Activated effector memory CD4-positive, alpha-beta T cell treated with anti-CD3 and anti-CD28 coated beads, Interleukin-2, amount 50 U/mL, for 16 hours (primary cell): ENCODE measurements around the gene CHCHD3.

Source experiments
- DNase-seq: peaks from one replicate; pipeline ENCODE4 v3.0.0-alpha.2; 2020

Gene CHCHD3

DNA sequence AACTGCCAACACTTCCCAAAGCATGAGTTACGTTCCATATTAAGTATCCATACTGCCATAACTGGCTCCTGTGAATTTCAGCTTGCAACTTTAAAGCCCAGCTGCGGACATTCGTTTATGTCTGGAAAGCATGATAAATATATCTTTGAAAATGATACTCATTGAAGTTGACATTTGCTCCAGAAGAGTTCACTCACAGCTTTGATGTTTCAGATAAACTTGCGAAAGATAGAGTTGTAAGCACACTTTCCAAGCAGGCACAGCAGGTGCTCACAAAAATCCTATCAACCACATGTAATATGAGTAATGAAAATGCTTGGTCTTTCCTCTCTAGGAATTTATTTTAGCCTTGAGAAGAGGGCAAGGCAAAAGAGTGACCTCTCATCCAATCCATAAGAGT, 4.5 kb downstream of the CHCHD3 start:
- no peak for DNase-seq

- no peak for DNase-seq
Observed at GRCh38 chr7:133076142-133076541, 5.7 kb downstream of the CHCHD3 start.

GRCh38 chr7:133071506-133071905, 10.4 kb downstream of the CHCHD3 start:
- no peak for DNase-seq

DNA sequence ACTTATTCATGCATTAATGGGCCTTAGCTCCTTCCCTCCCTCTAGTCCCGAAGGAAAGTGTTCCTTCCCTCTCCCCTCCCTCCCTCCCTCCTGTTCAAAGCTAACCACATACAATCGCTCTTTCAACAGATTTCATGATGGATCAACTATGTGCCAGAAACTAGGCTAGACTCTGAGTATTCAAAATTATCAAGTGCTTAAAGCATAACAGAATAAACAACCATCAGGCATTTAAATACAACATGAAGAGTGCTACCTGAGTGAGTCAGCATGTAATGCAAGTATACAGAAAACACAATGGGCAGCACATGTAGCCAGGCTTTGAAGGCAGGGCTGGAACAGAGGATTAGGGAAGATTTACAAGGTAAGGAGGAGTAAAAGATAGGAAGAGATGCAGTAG, 11.3 kb downstream of the CHCHD3 start:
- DNase-seq: no peak

DNA sequence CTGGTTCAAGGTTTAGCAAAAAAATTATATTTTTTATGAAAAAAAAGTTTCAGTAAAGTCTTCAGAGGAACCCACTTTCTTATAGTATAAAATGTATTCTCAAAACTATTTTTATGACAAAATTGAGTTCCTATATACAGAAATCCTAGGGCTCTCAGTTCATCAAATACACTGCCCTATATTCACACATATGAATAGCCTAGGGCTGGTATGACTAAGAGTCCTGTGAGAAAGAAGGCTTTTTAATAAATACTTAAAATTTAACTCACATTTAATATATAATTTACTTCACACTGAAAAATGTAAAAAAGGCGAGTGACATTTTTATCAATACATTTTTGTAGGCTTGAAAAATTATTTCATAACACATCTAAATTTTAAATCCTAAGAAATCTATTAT, 16.6 kb downstream of the CHCHD3 start:
- no peak for DNase-seq

GRCh38 chr7:133064082-133064820, 17.6 kb downstream of the CHCHD3 start:
- no peak for DNase-seq

DNA sequence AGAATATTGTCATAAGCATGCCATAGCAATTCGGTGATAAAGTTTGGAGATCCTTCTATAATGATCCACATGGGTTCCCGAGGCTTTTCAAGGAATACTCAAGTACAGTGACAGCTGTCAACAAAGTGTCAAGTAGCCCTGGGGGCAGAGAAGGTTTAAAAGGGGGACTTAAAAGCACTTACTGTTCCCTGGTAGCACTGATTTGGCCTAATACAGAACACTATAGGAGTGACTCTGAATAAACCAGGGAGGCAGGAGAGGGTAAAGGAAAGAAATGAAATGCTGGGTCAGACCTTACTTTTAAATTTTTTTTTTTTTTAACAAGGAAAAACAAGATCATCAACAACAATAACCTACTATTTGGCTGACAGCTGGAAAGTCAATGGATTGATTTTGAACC, 20.1 kb downstream of the CHCHD3 start:
- no peak for DNase-seq

DNA sequence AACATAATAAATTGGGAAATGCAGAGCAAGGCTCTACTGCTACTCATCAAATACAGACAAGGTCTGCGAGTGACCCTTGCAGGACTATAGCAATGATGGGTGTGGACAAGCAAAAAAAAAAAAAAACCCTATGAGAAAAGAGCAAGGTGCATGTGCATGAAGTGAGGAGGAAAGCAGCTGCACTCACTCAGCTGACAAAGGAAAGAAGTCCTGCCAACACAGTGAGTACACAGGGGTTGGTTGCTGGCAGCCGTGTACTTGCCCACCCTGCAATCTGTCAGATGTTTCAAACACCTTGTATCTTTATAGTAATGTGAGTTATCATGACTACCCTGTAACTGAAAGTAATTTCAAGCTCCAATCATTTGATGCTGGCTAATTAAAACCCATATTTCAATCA, 20.5 kb downstream of the CHCHD3 start:
- DNase-seq: no peak

DNA sequence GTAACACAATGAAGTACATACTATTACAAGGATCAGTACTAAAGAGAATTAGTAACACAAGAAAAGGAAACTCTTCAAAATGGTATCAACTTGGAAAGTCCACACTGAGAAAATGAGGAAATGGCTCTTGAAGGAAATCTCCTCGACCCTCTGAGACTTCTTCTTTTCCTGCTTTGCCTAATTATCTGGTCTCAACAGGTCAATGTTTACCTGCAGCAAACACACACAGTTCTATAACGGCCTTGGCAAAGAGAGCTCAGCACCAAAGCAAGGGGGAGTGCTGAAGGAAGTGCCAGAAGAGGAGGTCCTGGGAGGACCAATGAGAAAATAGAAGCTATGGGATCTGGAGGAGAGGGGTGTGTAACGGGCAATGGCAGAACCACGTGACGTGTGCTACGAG, 21.9 kb downstream of the CHCHD3 start:
- no peak for DNase-seq

GRCh38 chr7:133059263-133059662, 22.6 kb downstream of the CHCHD3 start:
- DNase-seq: no peak

DNA sequence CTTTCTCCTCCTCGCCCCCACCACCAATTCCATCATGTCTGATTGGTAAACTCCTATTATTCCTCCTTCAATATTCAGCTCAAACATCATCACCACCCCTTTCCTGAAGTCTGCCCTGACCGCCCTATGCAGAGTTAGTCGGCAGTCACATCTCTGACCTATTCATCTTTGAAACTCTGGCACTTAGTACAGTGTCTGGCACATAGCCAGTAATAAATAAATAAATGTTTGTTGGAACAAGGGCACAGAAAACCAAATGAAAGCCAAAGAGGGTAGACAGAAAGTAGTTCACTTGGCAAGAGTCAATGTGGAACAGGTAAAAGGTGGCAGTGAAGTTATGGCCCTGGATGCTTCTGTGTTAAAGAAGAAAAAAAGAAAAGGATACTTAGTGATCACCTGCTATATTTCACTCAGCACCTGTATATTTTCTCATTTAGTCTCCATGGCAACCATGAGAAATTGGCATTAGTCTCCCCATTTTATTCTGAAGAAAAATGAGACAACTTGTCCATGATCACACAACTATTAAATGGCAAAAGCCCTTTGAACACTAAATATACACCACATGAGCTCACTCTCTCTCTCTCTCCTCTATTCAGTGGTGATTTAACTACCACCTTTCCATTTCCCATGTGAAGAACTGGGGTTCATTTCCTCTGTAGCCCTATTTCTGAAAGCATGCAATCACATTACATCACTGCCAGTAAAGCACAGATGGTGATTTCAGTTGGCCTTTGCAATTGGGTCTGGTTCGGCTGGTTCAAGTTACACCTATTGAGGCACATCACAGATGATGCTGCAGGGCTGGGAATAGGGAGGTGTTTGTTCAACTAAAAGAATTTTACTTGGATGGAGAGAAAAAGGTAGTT, 25.3 kb downstream of the CHCHD3 start:
- no peak for DNase-seq

GRCh38 chr7:133054162-133054840, 27.6 kb downstream of the CHCHD3 start:
- no peak for DNase-seq

DNA sequence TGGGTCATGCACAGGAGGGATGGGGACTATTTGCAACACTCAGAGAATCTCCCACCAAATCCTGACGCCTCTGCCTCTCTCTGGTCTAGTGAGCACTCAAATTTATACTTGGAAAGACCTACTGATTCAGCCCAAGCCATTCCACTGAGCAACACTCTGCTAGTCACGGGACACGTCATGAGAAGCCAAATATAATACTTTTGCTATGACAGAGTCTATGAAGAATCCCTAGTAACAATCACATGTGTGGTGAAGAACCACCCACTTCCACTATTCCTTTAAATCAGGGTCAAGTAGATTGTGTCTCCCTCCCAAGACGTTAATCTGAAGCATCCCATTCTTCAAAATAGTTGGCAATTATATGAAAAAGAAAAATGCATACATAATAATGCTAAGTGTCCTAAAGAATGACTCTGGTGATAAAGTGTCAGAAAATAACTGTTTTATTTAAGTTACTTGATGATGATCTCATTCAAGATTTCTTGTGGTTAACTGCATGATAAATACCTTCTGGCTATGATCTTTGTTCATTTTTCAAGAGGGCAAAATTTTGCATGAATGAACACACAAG, 28.5 kb downstream of the CHCHD3 start:
- DNase-seq: no peak

DNA sequence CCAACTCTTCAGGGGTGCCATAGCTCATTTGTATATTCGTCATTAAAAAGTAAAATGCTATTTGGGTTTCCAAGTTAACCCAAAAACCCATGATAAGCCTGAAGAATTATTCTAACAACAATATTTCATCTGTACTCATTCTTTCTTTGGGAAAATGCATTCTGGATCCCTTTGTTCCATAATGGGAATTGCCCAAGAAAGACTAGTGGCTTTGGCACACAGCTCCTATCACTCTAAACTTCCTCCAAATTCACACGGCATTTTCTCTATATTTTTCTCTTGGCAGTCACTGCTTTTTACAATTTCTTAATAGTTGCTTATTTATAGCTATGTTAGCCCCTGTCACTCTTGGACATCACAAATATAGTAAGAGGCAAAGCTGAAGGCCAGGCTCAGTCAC, 29.1 kb downstream of the CHCHD3 start:
- no peak for DNase-seq

DNA sequence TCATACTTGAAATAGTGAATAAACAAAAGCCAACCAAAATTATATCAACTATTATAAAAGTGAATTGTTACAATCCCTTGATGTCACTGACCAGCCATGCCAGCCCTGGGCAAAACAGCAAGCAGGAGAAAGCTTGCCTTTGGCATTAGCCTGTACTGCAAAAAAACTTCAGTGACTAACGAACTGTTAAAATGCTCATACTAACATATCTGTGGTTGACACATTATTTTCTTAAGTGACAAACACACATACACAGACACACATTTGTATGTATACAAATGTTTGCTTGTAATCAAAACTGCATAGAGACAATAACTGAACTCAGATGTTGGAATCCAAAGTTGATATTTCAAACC, 29.5 kb downstream of the CHCHD3 start:
- no peak for DNase-seq

DNA sequence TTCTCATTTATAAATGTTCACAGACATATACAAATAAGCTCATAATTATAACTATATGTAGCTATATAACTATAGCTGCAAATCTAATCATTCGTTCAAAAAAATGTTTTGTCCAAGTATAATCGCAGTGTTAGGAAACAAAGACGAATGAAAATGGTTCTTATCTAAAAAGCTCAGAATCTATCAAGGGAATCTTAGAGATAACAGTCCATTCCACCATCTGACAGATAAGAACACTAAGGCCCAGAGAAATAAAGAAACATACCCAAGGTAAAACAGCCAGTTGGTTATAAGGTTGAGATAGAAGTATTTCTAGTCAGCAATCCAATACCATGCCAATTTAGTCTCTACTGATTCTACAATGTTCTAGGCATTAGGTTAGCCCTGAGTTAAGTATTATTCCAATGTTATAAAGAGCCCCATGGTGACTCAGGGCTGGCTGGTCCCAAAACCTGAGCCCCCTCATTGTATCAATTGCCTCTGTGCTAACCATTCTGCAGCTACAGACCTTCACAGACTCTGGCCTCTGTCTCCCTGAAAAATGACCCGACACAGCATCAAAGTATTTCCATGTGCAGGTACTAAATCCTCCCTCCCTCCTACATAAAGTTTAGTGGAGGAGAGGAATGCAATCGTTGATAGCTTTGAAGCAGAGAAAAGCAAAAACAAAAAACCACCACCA, 30.0 kb downstream of the CHCHD3 start:
- DNase-seq: no peak

DNA sequence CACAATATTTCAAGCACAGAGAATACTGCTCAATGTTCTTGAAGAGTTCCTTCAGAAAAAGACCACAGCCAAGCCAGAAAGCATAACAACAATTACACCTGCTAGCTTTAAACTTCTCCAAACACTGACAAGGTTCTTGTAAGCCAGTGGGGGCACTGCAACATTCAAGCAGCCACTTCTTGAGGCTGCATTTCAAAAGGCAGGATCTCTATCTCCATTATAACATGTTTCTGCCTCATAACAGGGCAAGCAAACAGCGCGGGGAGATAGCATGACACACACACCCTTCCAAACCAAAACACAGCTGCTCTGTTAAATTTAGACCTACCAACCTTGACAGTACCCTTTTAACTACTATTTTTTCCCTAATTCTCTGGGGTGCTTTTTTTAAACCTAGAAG, 30.8 kb downstream of the CHCHD3 start:
- no peak for DNase-seq

DNA sequence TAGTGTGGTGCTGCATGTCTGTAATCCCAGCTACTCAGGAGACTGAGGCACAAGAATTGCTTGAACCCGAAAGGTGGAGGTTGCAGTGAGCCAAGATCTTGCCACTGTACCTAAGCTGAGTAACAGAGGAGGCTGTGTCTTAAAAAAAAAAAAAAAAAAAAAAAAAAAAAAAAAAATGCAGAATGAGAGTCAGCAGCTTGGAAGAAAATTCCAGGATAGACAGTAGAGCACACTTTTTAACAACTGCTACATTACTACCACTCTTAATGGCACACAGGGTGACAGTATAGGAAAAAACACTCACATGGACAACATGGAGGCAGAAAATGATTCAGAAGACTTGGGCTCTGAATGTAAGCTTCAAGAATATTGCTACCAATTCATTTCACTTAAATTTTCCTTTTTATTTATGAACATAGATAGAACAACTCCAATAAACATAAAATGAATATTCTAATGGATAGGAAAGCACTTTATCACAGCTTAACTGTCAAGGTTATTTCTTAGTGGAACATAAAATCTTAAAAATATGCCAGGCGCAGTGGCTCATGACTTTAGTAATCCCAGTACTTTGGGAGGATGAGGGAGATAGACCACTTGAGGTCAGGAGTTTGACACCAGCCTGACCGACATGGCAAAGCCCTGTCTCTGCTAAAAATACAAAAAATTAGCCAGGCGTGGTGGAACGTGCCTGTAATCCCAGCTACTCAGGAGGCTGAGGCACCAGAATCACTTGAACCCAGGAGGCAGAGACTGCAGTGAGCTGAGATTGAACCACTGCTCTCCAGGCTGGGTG, 31.5 kb downstream of the CHCHD3 start:
- no peak for DNase-seq

- DNase-seq: no peak
Observed at GRCh38 chr7:133048589-133048988, 33.3 kb downstream of the CHCHD3 start.

DNA sequence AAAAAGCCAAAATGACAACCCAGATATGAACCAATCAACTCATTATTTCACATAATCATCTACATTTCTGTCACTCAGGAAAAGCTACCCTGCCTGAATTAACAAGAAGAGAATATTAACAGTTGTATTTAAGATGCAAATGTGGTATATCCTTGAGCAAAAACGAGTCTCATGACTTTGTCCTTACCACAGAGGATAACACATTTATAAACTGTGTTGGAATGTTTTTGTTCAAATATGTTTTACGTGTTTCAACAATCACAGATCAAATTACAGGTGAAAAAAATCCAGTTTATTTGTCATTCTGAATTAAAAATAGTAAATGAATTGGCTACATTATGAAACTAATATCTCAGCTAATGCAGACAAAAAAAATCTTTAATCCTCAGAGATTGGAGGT, 34.6 kb downstream of the CHCHD3 start:
- DNase-seq: no peak

- DNase-seq: no peak
Observed at GRCh38 chr7:133044722-133045473, 37.0 kb downstream of the CHCHD3 start.
